K562 (cell line): ENCODE results near the gene UNC45B. TPM values are rescaled to one million over a fixed set of nuclear protein-coding genes. Genes with fewer than 3 reads are reported as not detected.

Experiments
- ADNP ChIP-seq: fragments of 200-800 bp; sonication (Bioruptor generic); IDR thresholded peaks from 2 replicates; pipeline ENCODE4 v1.6.1; 2016; ENCODE audit warnings: missing genetic modification characterization, missing compliant biosample characterization
- BCL6 ChIP-seq: fragments of 250-450 bp; sonication (Bioruptor Pico); IDR thresholded peaks from 2 replicates; pipeline ENCODE4 v1.4.0; 2020
- CCNT2 ChIP-seq: IDR thresholded peaks from 2 replicates; pipeline ENCODE4 v1.6.1; 2011; ENCODE audit warnings: borderline replicate concordance, low read depth, mild to moderate bottlenecking, moderate library complexity, mixed read lengths, low read length; ENCODE audit not compliant: insufficient read length; ENCODE audit errors: extremely low read depth
- CHD4 ChIP-seq: fragments of 200-600 bp; sonication (generic); IDR thresholded peaks from 3 replicates; pipeline ENCODE4 v1.6.1; 2012; ENCODE audit warnings: low read depth, mild to moderate bottlenecking, mixed read lengths, low read length, inconsistent platforms; ENCODE audit not compliant: insufficient read depth, insufficient replicate concordance, poor library complexity, severe bottlenecking
- FOSL1 ChIP-seq: fragments of 200-800 bp; sonication (Bioruptor generic); conservative IDR thresholded peaks from 2 replicates; pipeline ENCODE4 v1.6.1; 2016; ENCODE audit warnings: missing genetic modification characterization, missing compliant biosample characterization
- HLTF ChIP-seq: fragments of 450-650 bp; IDR thresholded peaks from 2 replicates; pipeline ENCODE4 v1.6.1; 2016
- MAZ ChIP-seq, 2 experiments: fragments of 450-650 bp in 1 of 2; sonication (generic) in 1 of 2; formaldehyde crosslinking; IDR thresholded peaks in 1 of 2; conservative IDR thresholded peaks in 1 of 2; 2 replicates each; pipeline versions ENCODE4 v1.4.0 to v1.5.0; 2020; ENCODE audit warnings: mild to moderate bottlenecking in 1 of 2, missing genetic modification reagents in 1 of 2
- NONO ChIP-seq, 2 experiments: fragments of 200-400 bp in 1 of 2; fragments of 450-650 bp in 1 of 2; formaldehyde crosslinking in 1 of 2; IDR thresholded peaks; 2 replicates each; pipeline ENCODE4 v1.6.1; 2017; ENCODE audit warnings: low read depth in 2 of 2, mild to moderate bottlenecking in 2 of 2, moderate library complexity in 2 of 2, low read length in 1 of 2
- NR2F6 ChIP-seq: fragments of 450-650 bp; formaldehyde crosslinking; IDR thresholded peaks from 2 replicates; pipeline ENCODE4 v1.4.0; 2020; ENCODE audit warnings: mild to moderate bottlenecking
- RFX7 ChIP-seq: fragments of 250-450 bp; sonication (Bioruptor Pico); IDR thresholded peaks from 2 replicates; pipeline ENCODE4 v1.5.1; 2021; ENCODE audit warnings: mild to moderate bottlenecking
- SAFB2 ChIP-seq: fragments of 200-400 bp; formaldehyde crosslinking; IDR thresholded peaks from 2 replicates; pipeline ENCODE4 v1.6.1; 2018; ENCODE audit warnings: borderline replicate concordance, low read length, low read depth, moderate library complexity; ENCODE audit not compliant: severe bottlenecking
- SAP30 ChIP-seq: fragments of 200-600 bp; sonication (generic); IDR thresholded peaks from 2 replicates; pipeline ENCODE4 v1.6.1; 2012; ENCODE audit warnings: borderline replicate concordance, low read depth, mild to moderate bottlenecking, moderate library complexity, low read length, control low read depth, inconsistent platforms; ENCODE audit not compliant: insufficient read depth, poor library complexity, severe bottlenecking
- TBP ChIP-seq: optimal IDR thresholded peaks from 2 replicates; pipeline ENCODE3; 2011; ENCODE audit warnings: low read depth, low read length, improper control_type of control experiment
- ZNF354B ChIP-seq: fragments of 250-450 bp; sonication (Bioruptor Pico); IDR thresholded peaks from 2 replicates; pipeline ENCODE4 v1.4.0; 2020
- ZNF699 ChIP-seq: fragments of 250-450 bp; sonication (Bioruptor Pico); IDR thresholded peaks from 2 replicates; pipeline ENCODE4 v1.8.0; 2021; ENCODE audit warnings: mild to moderate bottlenecking, moderate library complexity; ENCODE audit not compliant: insufficient replicate concordance
- polyA plus RNA-seq, 8 experiments: library from polyadenylated mRNA; depleted of rRNA in 4 of 8; stranded (reverse) in 5 of 8; unstranded in 3 of 8; fragments of >200 nt; fragmentation: Nextera tagmentation in 2 of 8; fragmentation: Illumina TruSeq in 1 of 8; extraction: Ambion mirVana in 2 of 8; extraction: Trizol in 1 of 8; gene quantifications; 2 replicates each; pipeline versions ENCODE4 v1.2.1 to v1.2.3, GENCODE V29; 2011 to 2014; ENCODE audit warnings: inconsistent platforms in 1 of 8, missing spikeins in 1 of 8
- total RNA-seq, 7 experiments: library from RNA; depleted of rRNA in 6 of 7; stranded (reverse); fragments of >200 nt in 6 of 7; fragmentation: Illumina TruSeq in 2 of 7; extraction: Trizol in 2 of 7; gene quantifications; 2 replicates each; pipeline versions ENCODE4 v1.2.1 to v1.2.3, GENCODE V29; 2011 to 2021; ENCODE audit warnings: low replicate concordance in 1 of 7
- TF ChIP-seq, protein P1 (sequence below): fragments of 250-450 bp; sonication (Bioruptor Pico); IDR thresholded peaks from 2 replicates; pipeline ENCODE4 v1.5.0; 2021; ENCODE audit warnings: mild to moderate bottlenecking, moderate library complexity
- TF ChIP-seq, protein P2 (sequence below): fragments of 450-650 bp; formaldehyde crosslinking; IDR thresholded peaks from 2 replicates; pipeline ENCODE4 v1.4.0; 2020; ENCODE audit warnings: mild to moderate bottlenecking, moderate library complexity
- TF ChIP-seq, protein P3 (sequence below): fragments of 450-650 bp; IDR thresholded peaks from 2 replicates; pipeline ENCODE4 v1.6.1; 2016; ENCODE audit warnings: borderline replicate concordance
- TF ChIP-seq, protein P4 (sequence below): fragments of 250-450 bp; sonication (Bioruptor Pico); IDR thresholded peaks from 2 replicates; pipeline ENCODE4 v1.8.0; 2021; ENCODE audit warnings: borderline replicate concordance, mild to moderate bottlenecking, moderate library complexity; ENCODE audit not compliant: poor library complexity, severe bottlenecking

Gene UNC45B
- total and polyA plus RNA-seq, 9 of the 15 experiments (the other 6 are each of a cell fraction or from before 2014, with no cell fraction given): not detected

DNA sequence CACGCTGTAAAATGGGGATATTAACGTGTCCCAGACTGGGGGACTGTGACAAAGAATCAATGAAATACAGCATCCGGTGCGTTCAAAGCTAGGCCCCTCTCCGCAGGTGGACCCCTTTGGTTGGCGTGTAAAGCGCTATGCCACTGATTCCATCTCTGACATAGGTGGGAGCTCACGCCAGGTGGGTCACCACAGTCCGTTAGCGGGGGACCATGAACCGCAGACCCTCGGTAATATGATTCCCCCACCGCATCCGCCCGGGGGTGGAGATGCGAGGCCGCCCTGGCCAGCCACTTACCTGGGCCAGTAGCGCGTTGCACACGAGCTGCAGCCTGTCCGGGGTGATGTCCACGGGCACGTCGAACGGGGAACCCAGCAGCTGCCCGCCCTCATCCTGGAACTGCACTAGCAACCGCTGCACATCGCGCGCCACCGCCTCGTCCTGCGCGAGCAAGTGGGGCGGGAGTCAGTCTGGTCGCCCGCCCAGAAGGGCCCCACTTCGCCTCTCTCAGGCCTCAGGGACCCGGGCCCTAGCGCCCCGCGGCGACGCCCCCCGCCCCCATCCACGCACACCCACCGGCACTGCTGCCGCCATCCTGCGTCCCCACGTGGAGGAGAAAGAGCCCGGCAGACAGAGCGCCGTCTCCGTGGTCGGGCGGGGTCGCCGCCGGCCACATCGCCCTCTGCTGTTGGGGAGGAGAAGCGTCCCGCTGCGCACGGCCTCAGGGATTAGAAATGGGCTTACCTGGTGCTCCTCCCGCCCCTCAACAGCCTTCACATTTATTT is 5.7 kb upstream of the UNC45B start, which contains the start of gene NLE1 (continued):
- TF ChIP-seq, protein P1, sequence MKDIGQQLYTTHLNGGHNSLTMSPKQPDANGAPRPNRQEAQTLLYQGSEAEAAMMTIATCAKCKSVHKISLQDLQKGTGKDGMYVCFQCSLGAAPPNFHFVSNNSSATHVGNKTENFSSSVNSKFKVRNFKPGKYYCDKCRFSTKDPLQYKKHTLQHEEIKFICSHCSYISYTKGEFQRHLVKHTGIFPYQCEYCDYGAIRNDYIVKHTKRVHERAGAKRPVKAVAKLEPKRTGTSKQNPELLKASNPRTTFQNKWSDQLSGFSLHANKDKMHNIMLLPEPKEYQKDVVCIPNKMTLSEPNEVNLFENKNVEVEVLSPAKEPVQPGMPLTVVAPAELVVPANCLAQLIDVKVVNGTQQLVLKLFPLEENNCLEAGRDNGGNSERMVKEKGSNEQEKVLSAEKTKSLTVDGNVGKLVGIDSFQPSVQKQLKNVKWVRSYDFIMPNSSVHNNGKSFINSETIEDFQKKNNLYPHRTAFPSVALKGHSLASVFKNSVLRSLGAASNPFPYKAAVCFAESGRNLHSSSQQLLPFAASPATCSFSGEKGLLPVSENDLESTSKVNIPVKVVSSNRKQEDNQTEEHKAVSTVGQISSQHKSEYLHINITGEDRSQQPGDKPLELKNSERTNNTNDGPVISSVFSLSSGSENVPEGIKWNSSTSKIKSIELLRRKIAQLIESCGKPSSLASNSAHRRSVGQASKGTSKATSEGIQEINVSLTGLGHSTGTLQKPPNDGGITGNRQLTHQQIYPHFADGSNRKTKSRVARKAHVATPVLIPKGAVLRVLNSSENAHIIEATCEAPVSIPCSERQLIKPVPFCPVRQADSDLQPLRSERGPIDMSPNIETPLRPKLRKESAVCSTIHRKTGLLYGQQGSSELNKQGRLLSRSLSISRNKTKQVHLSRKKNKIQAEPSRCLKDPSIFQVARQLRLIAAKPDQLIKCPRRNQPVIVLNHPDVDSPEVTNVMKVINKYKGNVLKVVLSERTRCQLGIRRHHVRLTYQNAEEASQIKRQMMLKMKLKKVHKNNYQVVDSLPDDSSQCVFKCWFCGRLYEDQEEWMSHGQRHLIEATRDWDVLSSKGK (CRISPR knock-in tag): no peak
- no peak for TF ChIP-seq FOSL1
- no peak for TF ChIP-seq RFX7 (CRISPR knock-in tag)
- TF ChIP-seq ADNP: no peak
- TF ChIP-seq, protein P2, sequence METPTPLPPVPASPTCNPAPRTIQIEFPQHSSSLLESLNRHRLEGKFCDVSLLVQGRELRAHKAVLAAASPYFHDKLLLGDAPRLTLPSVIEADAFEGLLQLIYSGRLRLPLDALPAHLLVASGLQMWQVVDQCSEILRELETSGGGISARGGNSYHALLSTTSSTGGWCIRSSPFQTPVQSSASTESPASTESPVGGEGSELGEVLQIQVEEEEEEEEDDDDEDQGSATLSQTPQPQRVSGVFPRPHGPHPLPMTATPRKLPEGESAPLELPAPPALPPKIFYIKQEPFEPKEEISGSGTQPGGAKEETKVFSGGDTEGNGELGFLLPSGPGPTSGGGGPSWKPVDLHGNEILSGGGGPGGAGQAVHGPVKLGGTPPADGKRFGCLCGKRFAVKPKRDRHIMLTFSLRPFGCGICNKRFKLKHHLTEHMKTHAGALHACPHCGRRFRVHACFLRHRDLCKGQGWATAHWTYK (CRISPR knock-in tag): peak; percentile 75; the same call in 1 of the 2 replicates
- peak; percentile 96 for TF ChIP-seq SAP30
- no peak for TF ChIP-seq BCL6
- TF ChIP-seq CHD4: no peak
- peak; percentile 75 for TF ChIP-seq MAZ (CRISPR knock-in tag; conservative IDR thresholded peaks at IDR 0.05 in 1 of 2, IDR thresholded peaks at IDR 0.05 in 1 of 2)
- TF ChIP-seq NR2F6 (CRISPR knock-in tag): no peak
- TF ChIP-seq ZNF699 (CRISPR knock-in tag): no peak
- TF ChIP-seq, protein P3, sequence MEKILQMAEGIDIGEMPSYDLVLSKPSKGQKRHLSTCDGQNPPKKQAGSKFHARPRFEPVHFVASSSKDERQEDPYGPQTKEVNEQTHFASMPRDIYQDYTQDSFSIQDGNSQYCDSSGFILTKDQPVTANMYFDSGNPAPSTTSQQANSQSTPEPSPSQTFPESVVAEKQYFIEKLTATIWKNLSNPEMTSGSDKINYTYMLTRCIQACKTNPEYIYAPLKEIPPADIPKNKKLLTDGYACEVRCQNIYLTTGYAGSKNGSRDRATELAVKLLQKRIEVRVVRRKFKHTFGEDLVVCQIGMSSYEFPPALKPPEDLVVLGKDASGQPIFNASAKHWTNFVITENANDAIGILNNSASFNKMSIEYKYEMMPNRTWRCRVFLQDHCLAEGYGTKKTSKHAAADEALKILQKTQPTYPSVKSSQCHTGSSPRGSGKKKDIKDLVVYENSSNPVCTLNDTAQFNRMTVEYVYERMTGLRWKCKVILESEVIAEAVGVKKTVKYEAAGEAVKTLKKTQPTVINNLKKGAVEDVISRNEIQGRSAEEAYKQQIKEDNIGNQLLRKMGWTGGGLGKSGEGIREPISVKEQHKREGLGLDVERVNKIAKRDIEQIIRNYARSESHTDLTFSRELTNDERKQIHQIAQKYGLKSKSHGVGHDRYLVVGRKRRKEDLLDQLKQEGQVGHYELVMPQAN: peak; percentile 100
- no peak; the same call in 1 of the 2 replicates for TF ChIP-seq HLTF
- TF ChIP-seq CCNT2: peak; percentile 50
- peak in 1 of 2 experiments; percentile 50; a peak in 1 of 4 replicates for TF ChIP-seq NONO (IDR thresholded peaks at IDR 0.05; ENCODE audit: low read depth in 2 of 2, low read length in 1 of 2)
- TF ChIP-seq TBP: peak; percentile 86
- TF ChIP-seq, protein P4, sequence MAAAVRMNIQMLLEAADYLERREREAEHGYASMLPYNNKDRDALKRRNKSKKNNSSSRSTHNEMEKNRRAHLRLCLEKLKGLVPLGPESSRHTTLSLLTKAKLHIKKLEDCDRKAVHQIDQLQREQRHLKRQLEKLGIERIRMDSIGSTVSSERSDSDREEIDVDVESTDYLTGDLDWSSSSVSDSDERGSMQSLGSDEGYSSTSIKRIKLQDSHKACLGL: peak; percentile 100
- no peak for TF ChIP-seq SAFB2
- no peak for TF ChIP-seq ZNF354B
